GM03348 (cell line): ENCODE results near the gene MS4A3.
"Not testable (repeated sequence)": the region's sequence is repeated elsewhere in the genome, so short reads cannot be mapped to it uniquely, and the experiment has no call there.

Experiments used
- DNase-seq: peaks from one replicate; pipeline ENCODE4 v3.0.0; 2012; ENCODE audit warnings: low spot score

MS4A3 gene

GRCh38 chr11:60056349-60056969 is at the start of gene MS4A3:
TSS of gene MS4A3 (plus strand) at chr11:60056665. CDS start at chr11:60061161, 4,496 bp downstream.
- no peak for DNase-seq

GRCh38 chr11:60016881-60017280 is 39.6 kb upstream of the MS4A3 start, which contains the start of gene OOSP4B:
TSS of gene OOSP4B (plus strand) at chr11:60017181.
- no peak for DNase-seq

- no peak for DNase-seq
Observed at GRCh38 chr11:60018058-60018457, 38.4 kb upstream of the MS4A3 start.

GRCh38 chr11:60020376-60020775 is 36.1 kb upstream of the MS4A3 start:
- not testable (repeated sequence) for DNase-seq

GRCh38 chr11:60029015-60029632 is 27.3 kb upstream of the MS4A3 start:
- DNase-seq: no peak

- no peak for DNase-seq
Observed at GRCh38 chr11:60040109-60040508, 16.4 kb upstream of the MS4A3 start, which contains the start of gene OOSP2. TSS of gene OOSP2 (plus strand) at chr11:60040409. CDS start at chr11:60040460, 51 bp downstream.

GRCh38 chr11:60050422-60050821 is 6.0 kb upstream of the MS4A3 start:
- DNase-seq: not testable (repeated sequence)

- not testable (repeated sequence) for DNase-seq
Observed at GRCh38 chr11:60050839-60051238, 5.6 kb upstream of the MS4A3 start.

- no peak for DNase-seq
Observed at GRCh38 chr11:60059052-60059451, 2.6 kb downstream of the MS4A3 start.

GRCh38 chr11:60059521-60060240 is 3.2 kb downstream of the MS4A3 start:
- no peak for DNase-seq

- DNase-seq: no peak
Observed at GRCh38 chr11:60064111-60064510, 7.6 kb downstream of the MS4A3 start.

- DNase-seq: no peak
Observed at GRCh38 chr11:60065801-60066200, 9.3 kb downstream of the MS4A3 start.

GRCh38 chr11:60069450-60069849 is 13.0 kb downstream of the MS4A3 start:
- no peak for DNase-seq

- not testable (repeated sequence) for DNase-seq
Observed at GRCh38 chr11:60071644-60072043, 15.2 kb downstream of the MS4A3 start.

GRCh38 chr11:60077216-60077817 is 20.9 kb downstream of the MS4A3 start:
- DNase-seq: no peak

- DNase-seq: no peak
Observed at GRCh38 chr11:60077981-60078380, 21.5 kb downstream of the MS4A3 start.

- DNase-seq: no peak
Observed at GRCh38 chr11:60078745-60079144, 22.3 kb downstream of the MS4A3 start.

GRCh38 chr11:60080535-60080934 is 24.1 kb downstream of the MS4A3 start:
- DNase-seq: no peak

GRCh38 chr11:60084631-60085273 is 28.3 kb downstream of the MS4A3 start:
- DNase-seq: no peak

- DNase-seq: no peak
Observed at GRCh38 chr11:60085909-60086308, 29.4 kb downstream of the MS4A3 start.

GRCh38 chr11:60087239-60087638 is 30.8 kb downstream of the MS4A3 start:
- no peak for DNase-seq

GRCh38 chr11:60088364-60088763 is 31.9 kb downstream of the MS4A3 start, which contains the start of gene MS4A2:
TSS of gene MS4A2 (plus strand) at chr11:60088664. CDS start at chr11:60088766, 102 bp downstream.
- DNase-seq: no peak
